K562 (cell line): ENCODE measurements around the gene SDCCAG8. TPM values are rescaled to one million over a fixed set of nuclear protein-coding genes. Genes with fewer than 3 reads are reported as not detected.

Experiments used
- ATAC-seq: fragments of 200-7000 bp; cut with Tn5 transposase; 3 replicates; pipeline ENCODE4 v1.9.1; 2020; ENCODE audit warnings: moderate library complexity
- BruUV-seq: library from RNA; stranded (reverse); fragments of 400-500 nt; replicated peaks from 2 replicates; lab custom pipeline; 2021; lab: Mats Ljungman, UMichigan
- CTCF ChIA-PET: fragments of 300-600 bp; formaldehyde crosslinking; extraction: SDS; loops from one replicate; lab custom pipeline; 2021; ENCODE audit warnings: low intra/inter-chr PET ratio; lab: Yijun Ruan, JAX
- POLR2A ChIA-PET: fragments of 300-600, 350-650 bp; sonication (Branson Sonifier 250); formaldehyde crosslinking; extraction: SDS; loops from one replicate; lab custom pipeline; 2021; ENCODE audit warnings: antibody characterized with exemption, inconsistent platforms; lab: Yijun Ruan, JAX
- DNase-seq, 4 experiments: peaks; one replicate each; pipeline versions ENCODE4 v3.0.0 to v3.0.0-alpha.2; 2011 to 2018; ENCODE audit warnings: low spot score in 3 of 4, mixed read lengths in 3 of 4; ENCODE audit errors: extremely low read depth in 1 of 4
- FAIRE-seq: peaks from 2 replicates; lab custom pipeline; 2011; peaks lifted over from hg19 to GRCh38; lab: Jason Lieb, UNC
- H2AFZ ChIP-seq: 2 replicates; pipeline ENCODE4 v1.6.0; 2011; ENCODE audit warnings: low read depth, low read length, control low read depth, inconsistent platforms
- H3K27ac ChIP-seq: fragments of 200-600 bp; 3 replicates; pipeline ENCODE4 v1.8.0; 2011; ENCODE audit warnings: low read depth, mild to moderate bottlenecking, control low read depth, inconsistent platforms, low read length, moderate library complexity, mixed read lengths; ENCODE audit errors: extremely low read depth
- H3K27me3 ChIP-seq, 2 experiments: fragments of 300-600 bp in 1 of 2; 2 replicates in 1 of 2; 3 replicates in 1 of 2; pipeline versions ENCODE4 v1.6.0 to v1.8.0; 2011; ENCODE audit warnings: inconsistent platforms in 2 of 2, low read length in 2 of 2, mild to moderate bottlenecking in 1 of 2, mixed read lengths in 1 of 2, moderate library complexity in 1 of 2; ENCODE audit not compliant: control insufficient read depth in 2 of 2, insufficient read depth in 2 of 2
- H3K36me3 ChIP-seq: fragments of 300-600 bp; 3 replicates; pipeline ENCODE4 v1.8.0; 2011; ENCODE audit warnings: mild to moderate bottlenecking, low read length, inconsistent platforms; ENCODE audit not compliant: control insufficient read depth, insufficient read depth
- H3K4me1 ChIP-seq, 2 experiments: fragments of 200-600 bp in 1 of 2; replicated peaks in 1 of 2; 2 replicates in 1 of 2; 3 replicates in 1 of 2; pipeline versions ENCODE4 v1.5.1 to v1.8.0; 2011; ENCODE audit warnings: inconsistent platforms in 2 of 2, low read length in 2 of 2, mild to moderate bottlenecking in 1 of 2, mixed read lengths in 1 of 2, moderate library complexity in 1 of 2; ENCODE audit not compliant: control insufficient read depth in 2 of 2, insufficient read depth in 2 of 2
- H3K4me2 ChIP-seq: 2 replicates; pipeline ENCODE4 v1.6.1; 2011; ENCODE audit warnings: low read length, control low read depth, inconsistent platforms, mixed read lengths; ENCODE audit not compliant: insufficient read depth
- H3K4me3 ChIP-seq: fragments of 200-600 bp; sonication (generic), shearing (Covaris generic); 2 replicates; pipeline ENCODE4 v1.5.1; 2016; ENCODE audit warnings: control low read depth, inconsistent platforms
- H3K79me2 ChIP-seq: fragments of 200-600 bp; 3 replicates; pipeline ENCODE4 v1.8.0; 2011; ENCODE audit warnings: low read length, inconsistent platforms; ENCODE audit not compliant: control insufficient read depth, insufficient read depth
- H3K9ac ChIP-seq, 2 experiments: 2 replicates each; pipeline versions ENCODE4 v1.6.0 to v1.6.1; 2011; ENCODE audit warnings: low read depth in 2 of 2, low read length in 2 of 2, control low read depth in 1 of 2, inconsistent platforms in 1 of 2, mild to moderate bottlenecking in 1 of 2, mixed read lengths in 1 of 2; ENCODE audit not compliant: insufficient read depth in 1 of 2
- H3K9me1 ChIP-seq: one replicate; pipeline ENCODE4 v1.6.0; 2011; ENCODE audit warnings: inconsistent platforms, mild to moderate bottlenecking, low read length, moderate library complexity; ENCODE audit not compliant: control insufficient read depth, insufficient read depth
- H3K9me3 ChIP-seq: replicated peaks from 2 replicates; pipeline ENCODE4 v1.5.1; 2011; ENCODE audit warnings: low read depth, low read length, inconsistent platforms; ENCODE audit not compliant: control insufficient read depth, insufficient read depth
- H4K20me1 ChIP-seq: replicated peaks from 2 replicates; pipeline ENCODE4 v1.6.1; 2011; ENCODE audit warnings: low read length, inconsistent platforms, mixed read lengths; ENCODE audit not compliant: control insufficient read depth, insufficient read depth
- CREBBP ChIP-seq: IDR thresholded peaks from one replicate; pipeline ENCODE4 v1.6.1; 2012; ENCODE audit warnings: low read depth, mild to moderate bottlenecking, control low read depth, inconsistent platforms, low read length
- GABPA ChIP-seq: fragments of 200-800 bp; sonication (Bioruptor generic); conservative IDR thresholded peaks from 2 replicates; pipeline ENCODE4 v1.6.1; 2016; ENCODE audit warnings: low read depth, missing genetic modification characterization, missing compliant biosample characterization
- HDAC8 ChIP-seq: fragments of 450-650 bp; IDR thresholded peaks from 2 replicates; pipeline ENCODE4 v1.6.1; 2016; ENCODE audit warnings: mild to moderate bottlenecking, missing genetic modification characterization, moderate library complexity, missing compliant biosample characterization
- MAFF ChIP-seq: IDR thresholded peaks from 2 replicates; pipeline ENCODE4 v1.6.1; 2012; ENCODE audit warnings: low read length, improper control_type of control experiment
- MTF1 ChIP-seq: fragments of 250-450 bp; sonication (Bioruptor Pico); IDR thresholded peaks from 2 replicates; pipeline ENCODE4 v1.9.0; 2021; ENCODE audit warnings: moderate library complexity, mild to moderate bottlenecking, inconsistent platforms, borderline replicate concordance
- PRPF4 ChIP-seq: fragments of 200-400 bp; formaldehyde crosslinking; IDR thresholded peaks from one replicate; pipeline ENCODE4 v1.6.1; 2017; ENCODE audit warnings: low read length, low read depth, mild to moderate bottlenecking; ENCODE audit not compliant: insufficient read depth, poor library complexity, severe bottlenecking
- RBM39 ChIP-seq: fragments of 200-400 bp; formaldehyde crosslinking; optimal IDR thresholded peaks from 2 replicates; pipeline ENCODE3; 2018; ENCODE audit warnings: low read depth, low read length
- TSC22D4 ChIP-seq: fragments of 450-650 bp; IDR thresholded peaks from 2 replicates; pipeline ENCODE4 v1.6.1; 2016; ENCODE audit warnings: missing genetic modification characterization, missing biosample characterization, control low read depth
- ZBTB1 ChIP-seq: sonication (generic); formaldehyde crosslinking; IDR thresholded peaks from 2 replicates; pipeline ENCODE4 v1.8.1; 2023; ENCODE audit warnings: missing genetic modification reagents, low read depth, mild to moderate bottlenecking, borderline replicate concordance
- ZNF589 ChIP-seq: fragments of 200-800 bp; sonication (Bioruptor generic); IDR thresholded peaks from 2 replicates; pipeline ENCODE4 v1.6.1; 2016; ENCODE audit warnings: low read depth, missing genetic modification characterization, missing compliant biosample characterization
- ZNF778 ChIP-seq: fragments of 450-650 bp; formaldehyde crosslinking; IDR thresholded peaks from 2 replicates; pipeline ENCODE4 v1.4.0; 2020; ENCODE audit warnings: mild to moderate bottlenecking, moderate library complexity
- WGBS: fragments of 100-300 bp; shearing (Covaris generic); methylation state at CpG from one replicate; pipeline ENCODE4 v1.1.6; 2016; ENCODE audit warnings: low coverage, mixed read lengths; ENCODE audit not compliant: insufficient coverage; ENCODE audit errors: missing lambda C conversion rate; 5-methylcytosine and 5-hydroxymethylcytosine counted together
- in situ Hi-C: fragments of 300-500 bp; cut with MboI; formaldehyde crosslinking; loops from 4 replicates; pipeline ENCODE4 v1.15.0; 2018; ENCODE audit warnings: inconsistent platforms, mixed read lengths
- intact Hi-C: fragments of 100-400 bp; cut with micrococcal nuclease; formaldehyde crosslinking; loops from 2 replicates; pipeline ENCODE4 v1.14.2; 2022
- polyA plus RNA-seq, 8 experiments: library from polyadenylated mRNA; depleted of rRNA in 4 of 8; stranded (reverse) in 5 of 8; unstranded in 3 of 8; fragments of >200 nt; fragmentation: Nextera tagmentation in 2 of 8; fragmentation: Illumina TruSeq in 1 of 8; extraction: Ambion mirVana in 2 of 8; extraction: Trizol in 1 of 8; gene quantifications; 2 replicates each; pipeline versions ENCODE4 v1.2.1 to v1.2.3, GENCODE V29; 2011 to 2014; ENCODE audit warnings: inconsistent platforms in 1 of 8, missing spikeins in 1 of 8
- total RNA-seq, 7 experiments: library from RNA; depleted of rRNA in 6 of 7; stranded (reverse); fragments of >200 nt in 6 of 7; fragmentation: Illumina TruSeq in 2 of 7; extraction: Trizol in 2 of 7; gene quantifications; 2 replicates each; pipeline versions ENCODE4 v1.2.1 to v1.2.3, GENCODE V29; 2011 to 2021; ENCODE audit warnings: low replicate concordance in 1 of 7
- TF ChIP-seq, protein P1 (sequence below): sonication (generic); formaldehyde crosslinking; IDR thresholded peaks from 2 replicates; pipeline ENCODE4 v1.8.1; 2023; ENCODE audit warnings: mild to moderate bottlenecking, missing genetic modification reagents, moderate library complexity
- TF ChIP-seq, protein P2 (sequence below): fragments of 450-650 bp; IDR thresholded peaks from 2 replicates; pipeline ENCODE4 v1.6.1; 2014; ENCODE audit warnings: low read depth, mild to moderate bottlenecking, moderate library complexity, borderline replicate concordance
- TF ChIP-seq, protein P3 (sequence below): sonication (generic); formaldehyde crosslinking; IDR thresholded peaks from 2 replicates; pipeline ENCODE4 v1.9.0; 2022; ENCODE audit warnings: mild to moderate bottlenecking, missing genetic modification reagents
- TF ChIP-seq, protein P4 (sequence below): fragments of 250-450 bp; sonication (Bioruptor Pico); IDR thresholded peaks from 2 replicates; pipeline ENCODE4 v1.6.1; 2021; ENCODE audit warnings: mild to moderate bottlenecking

The SDCCAG8 gene
- total and polyA plus RNA-seq, 9 of the 15 experiments (the other 6 are each of a cell fraction or from before 2014, with no cell fraction given) = 17.9 to 36.7 (median 25.4) TPM

DNA sequence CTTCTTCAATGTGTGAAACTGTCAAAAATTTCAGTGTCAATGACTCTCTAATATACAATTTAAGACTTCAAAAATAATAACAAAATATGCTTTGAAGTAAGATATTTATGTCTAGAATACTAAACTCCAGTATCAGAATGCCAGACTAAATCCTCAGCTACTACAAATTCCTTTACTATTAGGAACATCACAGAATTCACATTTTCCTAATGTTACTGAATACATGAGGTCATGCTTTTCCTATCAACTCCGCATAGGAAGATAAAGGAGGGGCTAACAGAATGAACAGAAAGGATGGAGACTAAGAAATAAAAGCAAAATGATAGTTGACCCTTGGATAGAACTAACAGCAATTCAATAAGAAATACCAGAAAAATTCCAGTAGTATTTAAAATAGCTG lies 292.7 kb downstream of the SDCCAG8 start:
- in situ Hi-C loops = no loop called here
- DNase-seq (no peak), FAIRE-seq (no peak), ATAC-seq (no peak)
- Histone ChIP-seq H3K79me2 (no peaks in the 10 kb centered on the region), H4K20me1 (no peaks in the 10 kb centered on the region), H3K9me1 (no peaks in the 10 kb centered on the region), H3K27me3 (no peaks in the 10 kb centered on the region), H3K4me1 (no peaks in the 10 kb centered on the region), H3K36me3 (no peaks in the 10 kb centered on the region), H3K9me3 (no peaks in the 10 kb centered on the region), H3K27ac (no peak overlapping the region), H2AFZ (no peak overlapping the region), H3K4me3 (no peak overlapping the region), H3K4me2 (no peak overlapping the region), H3K9ac (no peak overlapping the region)
- CTCF ChIA-PET = no interaction called here
- BruUV-seq = no TSS peak
- intact Hi-C loops = no loop called here
- POLR2A ChIA-PET = no interaction called here
- TF ChIP-seq PRPF4 (no peak), ZNF589 (CRISPR knock-in tag) (no peak), RBM39 (no peak), GABPA (tag) (no peak), CREBBP (no peak), HDAC8 (no peak), ZBTB1 (CRISPR knock-in tag) (no peak), MAFF (no peak), MTF1 (no peak), ZNF778 (CRISPR knock-in tag) (no peak), TSC22D4 (tag) (no peak)
- TF ChIP-seq, protein P1, sequence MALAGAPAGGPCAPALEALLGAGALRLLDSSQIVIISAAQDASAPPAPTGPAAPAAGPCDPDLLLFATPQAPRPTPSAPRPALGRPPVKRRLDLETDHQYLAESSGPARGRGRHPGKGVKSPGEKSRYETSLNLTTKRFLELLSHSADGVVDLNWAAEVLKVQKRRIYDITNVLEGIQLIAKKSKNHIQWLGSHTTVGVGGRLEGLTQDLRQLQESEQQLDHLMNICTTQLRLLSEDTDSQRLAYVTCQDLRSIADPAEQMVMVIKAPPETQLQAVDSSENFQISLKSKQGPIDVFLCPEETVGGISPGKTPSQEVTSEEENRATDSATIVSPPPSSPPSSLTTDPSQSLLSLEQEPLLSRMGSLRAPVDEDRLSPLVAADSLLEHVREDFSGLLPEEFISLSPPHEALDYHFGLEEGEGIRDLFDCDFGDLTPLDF = no peak
- TF ChIP-seq, protein P2, sequence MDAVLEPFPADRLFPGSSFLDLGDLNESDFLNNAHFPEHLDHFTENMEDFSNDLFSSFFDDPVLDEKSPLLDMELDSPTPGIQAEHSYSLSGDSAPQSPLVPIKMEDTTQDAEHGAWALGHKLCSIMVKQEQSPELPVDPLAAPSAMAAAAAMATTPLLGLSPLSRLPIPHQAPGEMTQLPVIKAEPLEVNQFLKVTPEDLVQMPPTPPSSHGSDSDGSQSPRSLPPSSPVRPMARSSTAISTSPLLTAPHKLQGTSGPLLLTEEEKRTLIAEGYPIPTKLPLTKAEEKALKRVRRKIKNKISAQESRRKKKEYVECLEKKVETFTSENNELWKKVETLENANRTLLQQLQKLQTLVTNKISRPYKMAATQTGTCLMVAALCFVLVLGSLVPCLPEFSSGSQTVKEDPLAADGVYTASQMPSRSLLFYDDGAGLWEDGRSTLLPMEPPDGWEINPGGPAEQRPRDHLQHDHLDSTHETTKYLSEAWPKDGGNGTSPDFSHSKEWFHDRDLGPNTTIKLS = no peak
- TF ChIP-seq, protein P3, sequence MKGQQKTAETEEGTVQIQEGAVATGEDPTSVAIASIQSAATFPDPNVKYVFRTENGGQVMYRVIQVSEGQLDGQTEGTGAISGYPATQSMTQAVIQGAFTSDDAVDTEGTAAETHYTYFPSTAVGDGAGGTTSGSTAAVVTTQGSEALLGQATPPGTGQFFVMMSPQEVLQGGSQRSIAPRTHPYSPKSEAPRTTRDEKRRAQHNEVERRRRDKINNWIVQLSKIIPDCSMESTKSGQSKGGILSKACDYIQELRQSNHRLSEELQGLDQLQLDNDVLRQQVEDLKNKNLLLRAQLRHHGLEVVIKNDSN (CRISPR knock-in tag) = no peak
- TF ChIP-seq, protein P4, sequence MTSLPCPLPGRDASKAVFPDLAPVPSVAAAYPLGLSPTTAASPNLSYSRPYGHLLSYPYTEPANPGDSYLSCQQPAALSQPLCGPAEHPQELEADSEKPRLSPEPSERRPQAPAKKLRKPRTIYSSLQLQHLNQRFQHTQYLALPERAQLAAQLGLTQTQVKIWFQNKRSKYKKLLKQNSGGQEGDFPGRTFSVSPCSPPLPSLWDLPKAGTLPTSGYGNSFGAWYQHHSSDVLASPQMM (CRISPR knock-in tag) = no peak
- 6% methylated on average over 1 of the region's 1 CpG for WGBS
